ENCODE data around the gene XYLT1. TPM values are rescaled to one million over a fixed set of nuclear protein-coding genes. Genes with fewer than 3 reads are reported as not detected.

Gene XYLT1
- total and polyA plus RNA-seq, 9 of the 15 experiments (the other 6 are each of a cell fraction or from before 2014, with no cell fraction given), result 0.03 to 0.09 (median 0.08) TPM; not detected in 6

DNA sequence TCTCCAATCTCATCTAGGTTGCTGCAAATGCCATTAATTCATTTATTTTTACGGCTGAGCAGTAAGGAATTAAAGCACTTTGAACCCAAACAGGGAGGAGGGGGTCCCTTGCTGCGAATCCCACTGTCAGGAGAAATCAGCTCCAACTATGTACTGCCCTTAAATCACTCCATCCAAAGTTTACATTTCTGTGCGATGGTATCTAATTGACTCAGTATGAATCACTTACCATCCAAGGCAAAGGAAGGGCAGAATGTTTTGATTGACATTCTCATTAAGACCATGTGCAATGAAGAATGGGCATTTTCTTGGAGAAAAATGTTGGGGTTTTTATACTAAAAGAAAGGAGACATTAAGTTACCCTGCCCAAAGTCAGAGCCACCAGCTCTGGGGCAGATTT lies 47.7 kb upstream of the XYLT1 start:
- Histone ChIP-seq H3K4me1 (replicated peaks in 1 of 2; ENCODE audit: control insufficient read depth in 2 of 2, insufficient read depth in 2 of 2, low read length in 2 of 2) (no peaks in the 10 kb centered on the region), H3K9ac (ENCODE audit: insufficient read depth in 1 of 2, low read depth in 2 of 2, low read length in 2 of 2) (no peak overlapping the region), H3K9me1 (ENCODE audit: control insufficient read depth, insufficient read depth, low read length) (no peaks in the 10 kb centered on the region), H3K9me3 (replicated peaks; ENCODE audit: control insufficient read depth, insufficient read depth, low read depth, low read length) (no peaks in the 10 kb centered on the region), H4K20me1 (replicated peaks; ENCODE audit: control insufficient read depth, insufficient read depth, low read length) (no peaks in the 10 kb centered on the region), H3K36me3 (ENCODE audit: control insufficient read depth, insufficient read depth, low read length) (no peaks in the 10 kb centered on the region), H3K4me3 (no peak overlapping the region), H3K4me2 (ENCODE audit: insufficient read depth, low read length) (no peak overlapping the region), H3K79me2 (ENCODE audit: control insufficient read depth, insufficient read depth, low read length) (no peaks in the 10 kb centered on the region), H3K27ac (ENCODE audit: extremely low read depth, low read depth, low read length) (no peak overlapping the region), H3K27me3 (ENCODE audit: control insufficient read depth in 2 of 2, insufficient read depth in 2 of 2, low read length in 2 of 2) (peaks cover 4 to 9% of the 10 kb centered on the region in 2 experiments; a peak in 2 of 5 replicates), H2AFZ (ENCODE audit: low read depth, low read length) (no peak overlapping the region)
- DNase-seq (ENCODE audit: extremely low read depth in 1 of 4, low spot score in 3 of 4) (no peak), ATAC-seq (no peak), FAIRE-seq (no peak)
- 2% methylated on average over 3 of the region's 3 CpGs for WGBS (ENCODE audit: insufficient coverage, low coverage, missing lambda C conversion rate)
- ChIA-PET CTCF (ENCODE audit: low intra/inter-chr PET ratio) (no interaction called here), POLR2A (no interaction called here)
- intact Hi-C loops (cut with micrococcal nuclease), result no loop called here
- in situ Hi-C loops (cut with MboI), result no loop called here
- peak; percentile 61 for TF ChIP-seq FOSL1 (tag; conservative IDR thresholded peaks at IDR 0.05)
- TF ChIP-seq, protein P1, sequence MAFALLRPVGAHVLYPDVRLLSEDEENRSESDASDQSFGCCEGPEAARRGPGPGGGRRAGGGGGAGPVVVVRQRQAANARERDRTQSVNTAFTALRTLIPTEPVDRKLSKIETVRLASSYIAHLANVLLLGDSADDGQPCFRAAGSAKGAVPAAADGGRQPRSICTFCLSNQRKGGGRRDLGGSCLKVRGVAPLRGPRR (CRISPR knock-in tag; IDR thresholded peaks at IDR 0.05), result no peak
- no TSS peak for BruUV-seq (replicated peaks)

DNA sequence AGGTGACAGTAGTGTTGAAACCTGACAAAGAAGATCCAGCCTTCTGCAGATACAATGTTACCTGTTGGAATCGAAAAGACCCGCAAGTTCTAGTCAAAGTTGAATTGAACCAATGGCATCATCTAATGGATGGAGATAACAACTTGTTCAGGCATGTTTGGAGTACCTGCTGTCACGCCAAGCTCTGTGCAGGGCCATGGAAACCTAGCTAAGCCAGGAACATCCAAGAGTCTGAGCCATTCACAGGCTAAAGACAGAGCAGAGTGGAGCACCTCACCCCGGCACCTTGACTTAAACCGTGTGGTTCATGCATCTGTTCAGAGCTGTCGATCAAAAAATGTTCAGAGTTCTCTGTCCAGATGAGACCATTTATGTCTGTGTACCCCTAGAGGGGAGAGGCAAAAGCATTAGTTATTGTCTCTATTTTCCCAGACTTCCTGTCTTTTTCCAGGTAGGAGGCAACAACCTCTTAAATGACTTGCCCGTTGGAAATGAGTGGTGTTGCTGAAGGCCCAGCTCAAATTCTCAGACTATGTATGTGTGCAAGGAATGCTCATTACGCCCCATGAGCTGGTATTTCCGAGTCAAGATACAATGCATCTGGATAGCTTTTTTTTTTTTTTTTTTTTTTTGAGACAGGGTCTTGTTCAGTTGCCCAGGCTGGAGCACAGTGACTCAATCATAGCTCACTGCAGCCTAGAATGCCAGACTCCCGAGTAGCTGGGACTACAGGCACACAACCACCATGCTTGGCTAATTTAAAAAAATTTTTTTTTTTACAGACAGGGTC lies 44.9 kb upstream of the XYLT1 start:
- Histone ChIP-seq H3K9me1 (ENCODE audit: control insufficient read depth, insufficient read depth, low read length) (no peaks in the 10 kb centered on the region), H3K79me2 (ENCODE audit: control insufficient read depth, insufficient read depth, low read length) (no peaks in the 10 kb centered on the region), H3K4me1 (replicated peaks in 1 of 2; ENCODE audit: control insufficient read depth in 2 of 2, insufficient read depth in 2 of 2, low read length in 2 of 2) (no peaks in the 10 kb centered on the region), H3K27ac (ENCODE audit: extremely low read depth, low read depth, low read length) (no peak overlapping the region), H3K27me3 (ENCODE audit: control insufficient read depth in 2 of 2, insufficient read depth in 2 of 2, low read length in 2 of 2) (peaks cover 4 to 9% of the 10 kb centered on the region in 2 experiments; a peak in 2 of 5 replicates), H3K9me3 (replicated peaks; ENCODE audit: control insufficient read depth, insufficient read depth, low read depth, low read length) (no peaks in the 10 kb centered on the region), H3K36me3 (ENCODE audit: control insufficient read depth, insufficient read depth, low read length) (no peaks in the 10 kb centered on the region), H3K4me2 (ENCODE audit: insufficient read depth, low read length) (no peak overlapping the region), H2AFZ (ENCODE audit: low read depth, low read length) (no peak overlapping the region), H3K4me3 (no peak overlapping the region), H3K9ac (ENCODE audit: insufficient read depth in 1 of 2, low read depth in 2 of 2, low read length in 2 of 2) (no peak overlapping the region), H4K20me1 (replicated peaks; ENCODE audit: control insufficient read depth, insufficient read depth, low read length) (no peaks in the 10 kb centered on the region)
- in situ Hi-C loops (cut with MboI) (no loop called here), intact Hi-C loops (cut with micrococcal nuclease) (no loop called here)
- ATAC-seq, result no peak
- POLR2A ChIA-PET, result interaction anchor here (0.6 kb wide), 1 partner anchor 153 kb away, joined by 5 read pairs; no protein-coding TSS in a partner anchor
- under 1% methylated on average over 9 of the region's 10 CpGs for WGBS (ENCODE audit: insufficient coverage, low coverage, missing lambda C conversion rate)
- BruUV-seq (replicated peaks), result no TSS peak
- CTCF ChIA-PET (ENCODE audit: low intra/inter-chr PET ratio), result no interaction called here
- DNase-seq (ENCODE audit: extremely low read depth in 1 of 4, low spot score in 3 of 4), result no peak
- no peak for FAIRE-seq
- TF ChIP-seq, protein P2, sequence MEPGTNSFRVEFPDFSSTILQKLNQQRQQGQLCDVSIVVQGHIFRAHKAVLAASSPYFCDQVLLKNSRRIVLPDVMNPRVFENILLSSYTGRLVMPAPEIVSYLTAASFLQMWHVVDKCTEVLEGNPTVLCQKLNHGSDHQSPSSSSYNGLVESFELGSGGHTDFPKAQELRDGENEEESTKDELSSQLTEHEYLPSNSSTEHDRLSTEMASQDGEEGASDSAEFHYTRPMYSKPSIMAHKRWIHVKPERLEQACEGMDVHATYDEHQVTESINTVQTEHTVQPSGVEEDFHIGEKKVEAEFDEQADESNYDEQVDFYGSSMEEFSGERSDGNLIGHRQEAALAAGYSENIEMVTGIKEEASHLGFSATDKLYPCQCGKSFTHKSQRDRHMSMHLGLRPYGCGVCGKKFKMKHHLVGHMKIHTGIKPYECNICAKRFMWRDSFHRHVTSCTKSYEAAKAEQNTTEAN (CRISPR knock-in tag; IDR thresholded peaks at IDR 0.05), result no peak
- TF ChIP-seq ZZZ3 (IDR thresholded peaks at IDR 0.05), result no peak

Measured in K562 (cell line).